ENCODE results near the gene MBD5.

Gene MBD5

GRCh38 chr2:148342086-148342485 lies 321.2 kb downstream of the MBD5 start:
- ChIA-PET POLR2A (no interaction called here), CTCF (no interaction called here)
- no peak for DNase-seq (ENCODE audit: extremely low spot score)
- TF ChIP-seq FOXK2 (IDR thresholded peaks at IDR 0.05) (no peak), BHLHE40 (IDR thresholded peaks at IDR 0.05; ENCODE audit: borderline replicate concordance) (no peak), L3MBTL2 (conservative IDR thresholded peaks at IDR 0.05) (no peak), CTBP1 (IDR thresholded peaks at IDR 0.05; ENCODE audit: borderline replicate concordance) (no peak), FOXM1 (IDR thresholded peaks at IDR 0.05; ENCODE audit: borderline replicate concordance) (no peak), TARDBP (IDR thresholded peaks at IDR 0.05) (no peak), ZNF384 (IDR thresholded peaks at IDR 0.05) (no peak), NFRKB (IDR thresholded peaks at IDR 0.05) (no peak), HDGF (IDR thresholded peaks at IDR 0.05; ENCODE audit: borderline replicate concordance) (no peak), SP1 (IDR thresholded peaks at IDR 0.05) (no peak), SUZ12 (IDR thresholded peaks at IDR 0.05) (no peak), ELF4 (IDR thresholded peaks at IDR 0.05) (no peak), LEF1 (IDR thresholded peaks at IDR 0.05; ENCODE audit: borderline replicate concordance) (no peak)
- TF ChIP-seq, protein P1, sequence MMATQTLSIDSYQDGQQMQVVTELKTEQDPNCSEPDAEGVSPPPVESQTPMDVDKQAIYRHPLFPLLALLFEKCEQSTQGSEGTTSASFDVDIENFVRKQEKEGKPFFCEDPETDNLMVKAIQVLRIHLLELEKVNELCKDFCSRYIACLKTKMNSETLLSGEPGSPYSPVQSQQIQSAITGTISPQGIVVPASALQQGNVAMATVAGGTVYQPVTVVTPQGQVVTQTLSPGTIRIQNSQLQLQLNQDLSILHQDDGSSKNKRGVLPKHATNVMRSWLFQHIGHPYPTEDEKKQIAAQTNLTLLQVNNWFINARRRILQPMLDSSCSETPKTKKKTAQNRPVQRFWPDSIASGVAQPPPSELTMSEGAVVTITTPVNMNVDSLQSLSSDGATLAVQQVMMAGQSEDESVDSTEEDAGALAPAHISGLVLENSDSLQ (IDR thresholded peaks at IDR 0.05): no peak

DNA sequence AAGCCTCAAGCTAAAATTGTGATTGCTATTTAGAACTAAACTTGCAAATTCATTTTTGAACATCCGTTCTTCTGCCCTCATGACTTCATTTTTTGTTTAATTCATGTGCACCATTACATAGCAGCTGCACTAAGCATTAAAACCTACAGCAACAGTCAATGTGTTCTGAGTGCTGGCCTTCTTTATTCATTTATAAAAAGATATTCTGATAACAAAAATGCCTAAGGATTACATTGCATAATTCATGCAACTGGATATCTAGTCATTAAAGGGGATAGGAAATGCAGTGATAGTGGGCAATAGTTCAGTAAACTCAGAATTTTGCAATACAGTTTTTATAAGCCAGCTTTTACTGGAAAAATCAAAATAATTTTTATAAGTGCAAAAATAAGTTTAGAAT lies 329.3 kb downstream of the MBD5 start:
- ChIA-PET CTCF (no interaction called here), POLR2A (no interaction called here)
- no peak for DNase-seq (ENCODE audit: extremely low spot score)
- TF ChIP-seq SP1 (IDR thresholded peaks at IDR 0.05): no peak
- no peak for TF ChIP-seq BHLHE40 (IDR thresholded peaks at IDR 0.05; ENCODE audit: borderline replicate concordance)
- no peak for TF ChIP-seq L3MBTL2 (conservative IDR thresholded peaks at IDR 0.05)
- TF ChIP-seq LEF1 (IDR thresholded peaks at IDR 0.05; ENCODE audit: borderline replicate concordance): no peak
- no peak for TF ChIP-seq ARNT (IDR thresholded peaks at IDR 0.05)
- no peak for TF ChIP-seq SUZ12 (IDR thresholded peaks at IDR 0.05)
- no peak for TF ChIP-seq CTBP1 (IDR thresholded peaks at IDR 0.05; ENCODE audit: borderline replicate concordance)
- no peak for TF ChIP-seq ZNF384 (IDR thresholded peaks at IDR 0.05)
- no peak for TF ChIP-seq FOXK2 (IDR thresholded peaks at IDR 0.05)
- TF ChIP-seq, protein P1 (IDR thresholded peaks at IDR 0.05): no peak
- no peak for TF ChIP-seq FOXA1 (IDR thresholded peaks at IDR 0.05)
- TF ChIP-seq NFRKB (IDR thresholded peaks at IDR 0.05): no peak
- TF ChIP-seq ELF4 (IDR thresholded peaks at IDR 0.05): no peak
- TF ChIP-seq FOXM1 (IDR thresholded peaks at IDR 0.05; ENCODE audit: borderline replicate concordance): no peak
- no peak for TF ChIP-seq TARDBP (IDR thresholded peaks at IDR 0.05)
- no peak for TF ChIP-seq HDGF (IDR thresholded peaks at IDR 0.05; ENCODE audit: borderline replicate concordance)

DNA sequence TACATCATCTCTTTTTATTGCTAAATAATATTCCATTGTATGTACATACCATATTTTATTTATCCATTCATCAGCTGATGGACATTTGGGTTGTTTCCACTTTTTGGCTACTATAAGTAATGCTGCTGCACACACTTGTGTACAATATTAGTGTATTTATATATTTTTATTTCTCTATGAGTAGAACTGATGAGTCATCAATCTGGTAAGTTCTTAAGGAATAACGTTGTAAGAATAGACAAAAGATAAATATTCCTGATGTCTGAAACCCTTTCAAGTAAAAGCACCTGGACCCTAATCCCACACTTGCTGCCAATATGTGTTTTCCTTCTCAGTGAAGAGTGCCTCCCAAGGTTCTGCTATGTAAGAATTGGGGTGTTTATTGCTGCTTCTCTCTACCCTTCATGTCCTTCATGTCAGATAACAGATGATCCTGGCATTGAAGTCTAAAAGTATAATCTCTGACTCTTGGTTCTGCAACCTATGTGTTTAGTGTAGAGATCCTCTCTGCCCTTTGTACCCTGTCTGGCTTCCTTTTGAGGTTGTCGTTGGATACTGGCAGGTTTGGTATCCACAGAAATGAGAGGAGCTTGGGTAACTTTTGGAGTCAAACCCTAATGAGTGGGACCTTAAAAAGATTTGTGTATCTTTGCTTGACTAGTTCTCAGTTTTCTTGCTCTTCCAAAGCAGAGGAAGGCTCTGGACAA lies 330.7 kb downstream of the MBD5 start:
- DNase-seq (ENCODE audit: extremely low spot score): no peak
- ChIA-PET CTCF (no interaction called here), POLR2A (no interaction called here)
- TF ChIP-seq FOXM1 (IDR thresholded peaks at IDR 0.05; ENCODE audit: borderline replicate concordance) (no peak), LEF1 (IDR thresholded peaks at IDR 0.05; ENCODE audit: borderline replicate concordance) (no peak), ZNF384 (IDR thresholded peaks at IDR 0.05) (no peak), ARNT (IDR thresholded peaks at IDR 0.05) (no peak), BHLHE40 (IDR thresholded peaks at IDR 0.05; ENCODE audit: borderline replicate concordance) (no peak), TARDBP (IDR thresholded peaks at IDR 0.05) (no peak), NFRKB (IDR thresholded peaks at IDR 0.05) (no peak), ELF4 (IDR thresholded peaks at IDR 0.05) (no peak), HDGF (IDR thresholded peaks at IDR 0.05; ENCODE audit: borderline replicate concordance) (no peak), L3MBTL2 (conservative IDR thresholded peaks at IDR 0.05) (no peak), CTBP1 (IDR thresholded peaks at IDR 0.05; ENCODE audit: borderline replicate concordance) (no peak), FOXK2 (IDR thresholded peaks at IDR 0.05) (no peak), SUZ12 (IDR thresholded peaks at IDR 0.05) (no peak), FOXA1 (IDR thresholded peaks at IDR 0.05) (no peak), SP1 (IDR thresholded peaks at IDR 0.05) (no peak)
- TF ChIP-seq, protein P1 (IDR thresholded peaks at IDR 0.05): no peak

GRCh38 chr2:148358375-148358774 lies 337.5 kb downstream of the MBD5 start:
- ChIA-PET CTCF (no interaction called here), POLR2A (no interaction called here)
- no peak for DNase-seq (ENCODE audit: extremely low spot score)
- no peak for TF ChIP-seq SP1 (IDR thresholded peaks at IDR 0.05)
- TF ChIP-seq ARNT (IDR thresholded peaks at IDR 0.05): no peak
- TF ChIP-seq LEF1 (IDR thresholded peaks at IDR 0.05; ENCODE audit: borderline replicate concordance): no peak
- TF ChIP-seq, protein P1 (IDR thresholded peaks at IDR 0.05): no peak
- TF ChIP-seq FOXA1 (IDR thresholded peaks at IDR 0.05): no peak
- no peak for TF ChIP-seq L3MBTL2 (conservative IDR thresholded peaks at IDR 0.05)
- TF ChIP-seq ZNF384 (IDR thresholded peaks at IDR 0.05): no peak
- no peak for TF ChIP-seq NFRKB (IDR thresholded peaks at IDR 0.05)
- TF ChIP-seq BHLHE40 (IDR thresholded peaks at IDR 0.05; ENCODE audit: borderline replicate concordance): no peak
- TF ChIP-seq FOXM1 (IDR thresholded peaks at IDR 0.05; ENCODE audit: borderline replicate concordance): no peak
- TF ChIP-seq CTBP1 (IDR thresholded peaks at IDR 0.05; ENCODE audit: borderline replicate concordance): no peak
- no peak for TF ChIP-seq SUZ12 (IDR thresholded peaks at IDR 0.05)
- no peak for TF ChIP-seq TARDBP (IDR thresholded peaks at IDR 0.05)
- TF ChIP-seq ELF4 (IDR thresholded peaks at IDR 0.05): no peak
- no peak for TF ChIP-seq FOXK2 (IDR thresholded peaks at IDR 0.05)
- TF ChIP-seq HDGF (IDR thresholded peaks at IDR 0.05; ENCODE audit: borderline replicate concordance): no peak

DNA sequence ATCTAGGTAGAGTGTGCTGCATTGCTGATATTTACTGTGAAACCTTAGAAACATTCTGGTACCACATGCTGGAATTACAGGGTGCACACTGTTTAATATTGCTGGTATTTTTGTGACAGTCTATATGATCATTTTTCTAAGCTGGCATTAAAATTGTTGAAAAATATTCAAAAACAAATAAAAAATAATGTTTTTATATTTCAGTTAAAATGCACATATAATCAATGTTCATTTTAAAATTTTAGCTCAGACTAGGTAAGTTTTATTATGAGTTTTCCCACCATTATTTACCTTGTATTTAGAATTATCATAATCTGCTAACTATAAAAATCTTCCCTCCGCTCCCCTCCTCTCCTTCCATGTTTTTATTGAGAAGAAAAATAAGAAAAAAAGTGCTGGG lies 339.8 kb downstream of the MBD5 start:
- TF ChIP-seq CTBP1 (IDR thresholded peaks at IDR 0.05; ENCODE audit: borderline replicate concordance) (no peak), L3MBTL2 (conservative IDR thresholded peaks at IDR 0.05) (no peak), ELF4 (IDR thresholded peaks at IDR 0.05) (no peak), LEF1 (IDR thresholded peaks at IDR 0.05; ENCODE audit: borderline replicate concordance) (no peak), SP1 (IDR thresholded peaks at IDR 0.05) (no peak), FOXM1 (IDR thresholded peaks at IDR 0.05; ENCODE audit: borderline replicate concordance) (no peak), BHLHE40 (IDR thresholded peaks at IDR 0.05; ENCODE audit: borderline replicate concordance) (no peak), TARDBP (IDR thresholded peaks at IDR 0.05) (no peak), ARNT (IDR thresholded peaks at IDR 0.05) (no peak), HDGF (IDR thresholded peaks at IDR 0.05; ENCODE audit: borderline replicate concordance) (no peak), ZNF384 (IDR thresholded peaks at IDR 0.05) (no peak), SUZ12 (IDR thresholded peaks at IDR 0.05) (no peak), FOXA1 (IDR thresholded peaks at IDR 0.05) (no peak), FOXK2 (IDR thresholded peaks at IDR 0.05) (no peak), NFRKB (IDR thresholded peaks at IDR 0.05) (no peak)
- TF ChIP-seq, protein P1 (IDR thresholded peaks at IDR 0.05): no peak
- POLR2A ChIA-PET: no interaction called here
- no peak for DNase-seq (ENCODE audit: extremely low spot score)
- CTCF ChIA-PET: no interaction called here
